HEK293 (cell line): ENCODE results near the gene CDK5R1.

ENCODE experiments used
- ATF2 ChIP-seq: fragments of 450-650 bp; formaldehyde crosslinking; IDR thresholded peaks from 2 replicates; pipeline ENCODE4 v1.5.1; 2016; ENCODE audit warnings: missing biosample characterization, missing genetic modification characterization, low read depth
- CTCF ChIP-seq: fragments of 450-650 bp; formaldehyde crosslinking; IDR thresholded peaks from 2 replicates; pipeline ENCODE4 v1.5.1; 2016; ENCODE audit warnings: missing biosample characterization, missing genetic modification characterization
- REST ChIP-seq: fragments of 450-650 bp; formaldehyde crosslinking; IDR thresholded peaks from 2 replicates; pipeline ENCODE4 v1.5.1; 2016; ENCODE audit warnings: missing biosample characterization, missing genetic modification characterization
- TCF7L2 ChIP-seq: IDR thresholded peaks from 2 replicates; pipeline ENCODE4 v1.6.1; 2011; ENCODE audit warnings: low read depth, mild to moderate bottlenecking, inconsistent platforms, low read length, moderate library complexity, borderline replicate concordance
- ZBTB26 ChIP-seq: fragments of 450-650 bp; formaldehyde crosslinking; optimal IDR thresholded peaks from 2 replicates; pipeline ENCODE3; 2016; ENCODE audit warnings: missing biosample characterization, mild to moderate bottlenecking, missing genetic modification characterization
- ZBTB7A ChIP-seq: fragments of 450-650 bp; formaldehyde crosslinking; IDR thresholded peaks from 2 replicates; pipeline ENCODE4 v1.5.1; 2016; ENCODE audit warnings: low read depth, missing biosample characterization, missing genetic modification characterization
- ZNF138 ChIP-seq: fragments of 450-650 bp; formaldehyde crosslinking; IDR thresholded peaks from 2 replicates; pipeline ENCODE4 v1.5.1; 2016; ENCODE audit warnings: missing biosample characterization, missing genetic modification characterization, borderline replicate concordance
- ZNF24 ChIP-seq: fragments of 450-650 bp; formaldehyde crosslinking; IDR thresholded peaks from 2 replicates; pipeline ENCODE4 v1.5.1; 2016; ENCODE audit warnings: missing biosample characterization, missing genetic modification characterization
- ZNF335 ChIP-seq: fragments of 450-650 bp; formaldehyde crosslinking; conservative IDR thresholded peaks from 2 replicates; pipeline ENCODE4 v1.5.1; 2016; ENCODE audit warnings: missing biosample characterization, missing genetic modification characterization
- ZNF362 ChIP-seq: fragments of 450-650 bp; formaldehyde crosslinking; IDR thresholded peaks from 2 replicates; pipeline ENCODE4 v1.5.1; 2016; ENCODE audit warnings: missing biosample characterization, missing genetic modification characterization

- no peak for TF ChIP-seq CTCF (tag by site-specific recombination)
- no peak for TF ChIP-seq ZBTB7A
- no peak for TF ChIP-seq ATF2
- TF ChIP-seq ZNF138 (tag by site-specific recombination), result no peak
- peak; percentile 51 for TF ChIP-seq ZNF335
- peak; percentile 94 for TF ChIP-seq TCF7L2
- peak; percentile 42 for TF ChIP-seq ZBTB26
- TF ChIP-seq ZNF362, result no peak
- TF ChIP-seq REST, result no peak
- TF ChIP-seq ZNF24 (tag by site-specific recombination), result no peak
Observed at GRCh38 chr17:32486111-32486700, 587 bp upstream of the CDK5R1 start.
